ACC112 (cell line): ENCODE measurements around the gene KCNE5.
"Not testable (repeated sequence)": the region's sequence is repeated elsewhere in the genome, so short reads cannot be mapped to it uniquely, and the experiment has no call there.

Experiments used
- H2AFZ ChIP-seq: fragments of 200-600 bp; sonication (generic); one replicate; pipeline ENCODE4 v1.6.0; 2017; ENCODE audit warnings: antibody characterized with exemption, low read length; ENCODE audit not compliant: unreplicated experiment
- H3K27ac ChIP-seq: fragments of 200-600 bp; sonication (generic); 2 replicates; pipeline ENCODE4 v1.5.1; 2014; ENCODE audit warnings: low read depth, mild to moderate bottlenecking, antibody characterized with exemption, low read length, moderate library complexity
- H3K27me3 ChIP-seq: fragments of 200-600 bp; sonication (generic); 2 replicates; pipeline ENCODE4 v1.6.1; 2014; ENCODE audit warnings: mild to moderate bottlenecking, antibody characterized with exemption, low read length, moderate library complexity, mixed read lengths; ENCODE audit not compliant: insufficient read depth
- H3K36me3 ChIP-seq: fragments of 200-600 bp; sonication (generic); 2 replicates; pipeline ENCODE4 v1.6.1; 2016; ENCODE audit warnings: mild to moderate bottlenecking, antibody characterized with exemption, low read length, moderate library complexity, mixed read lengths; ENCODE audit not compliant: insufficient read depth
- H3K4me1 ChIP-seq: fragments of 200-600 bp; sonication (generic); one replicate; pipeline ENCODE4 v1.6.1; 2016; ENCODE audit warnings: low read length, mixed read lengths; ENCODE audit not compliant: insufficient read depth, unreplicated experiment, control insufficient read depth
- H3K4me3 ChIP-seq: fragments of 200-600 bp; sonication (generic); 2 replicates; pipeline ENCODE4 v1.5.1; 2014; ENCODE audit warnings: mild to moderate bottlenecking, low read depth, low read length
- H3K79me2 ChIP-seq: fragments of 200-600 bp; sonication (generic); one replicate; pipeline ENCODE4 v1.6.0; 2016; ENCODE audit warnings: low read length; ENCODE audit not compliant: control insufficient read depth, unreplicated experiment, insufficient read depth

Gene KCNE5

DNA sequence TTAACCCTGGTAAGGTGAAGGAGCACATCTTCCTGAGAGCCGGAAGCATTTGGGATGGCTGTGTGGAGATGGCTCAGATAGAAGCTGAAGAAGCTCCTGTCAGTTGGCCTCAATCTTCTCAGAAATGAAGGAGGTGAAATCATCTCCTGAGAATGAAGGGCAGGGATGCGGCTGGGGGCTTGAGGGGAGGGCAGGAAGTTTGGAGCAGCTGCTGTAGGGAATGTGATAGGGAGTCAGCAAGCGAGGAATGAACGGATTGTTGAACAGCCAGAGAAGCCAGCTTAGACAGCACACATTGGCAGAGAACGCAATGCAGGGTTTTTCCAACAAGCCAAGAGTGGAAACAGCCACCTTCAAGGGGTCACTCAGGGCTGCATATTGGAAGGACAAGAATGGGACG, 10.0 kb downstream of the KCNE5 start:
- Histone ChIP-seq H3K27ac (no peak overlapping the region), H3K4me1 (no peaks in the 10 kb centered on the region), H3K36me3 (no peaks in the 10 kb centered on the region), H2AFZ (no peak overlapping the region), H3K4me3 (no peak overlapping the region), H3K27me3 (no peaks in the 10 kb centered on the region), H3K79me2 (no peaks in the 10 kb centered on the region)

DNA sequence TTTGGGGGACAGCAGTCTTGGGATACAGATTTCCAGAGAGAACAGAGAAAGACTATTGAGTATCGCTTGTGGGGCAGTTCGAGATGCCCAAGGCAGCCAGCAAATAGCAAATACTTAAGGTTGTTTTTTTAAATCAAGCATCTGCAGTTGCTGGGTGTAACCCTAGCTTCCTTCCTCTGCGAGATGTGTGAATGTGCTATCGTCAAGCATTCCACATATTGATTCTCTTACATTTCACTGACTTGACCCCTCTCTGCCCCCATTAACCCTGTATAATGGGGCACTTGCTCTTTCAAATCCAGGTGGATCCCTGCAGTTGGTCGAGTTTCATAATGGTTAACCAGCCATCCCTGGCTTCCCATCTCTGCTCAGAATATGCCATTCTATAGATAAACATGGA, 23.5 kb downstream of the KCNE5 start:
- Histone ChIP-seq H3K27ac (no peak overlapping the region), H2AFZ (no peak overlapping the region), H3K36me3 (no peaks in the 10 kb centered on the region), H3K27me3 (peaks cover 11% of the 10 kb centered on the region; the same call in 1 of the 2 replicates), H3K79me2 (no peaks in the 10 kb centered on the region), H3K4me3 (no peak overlapping the region), H3K4me1 (no peaks in the 10 kb centered on the region)

DNA sequence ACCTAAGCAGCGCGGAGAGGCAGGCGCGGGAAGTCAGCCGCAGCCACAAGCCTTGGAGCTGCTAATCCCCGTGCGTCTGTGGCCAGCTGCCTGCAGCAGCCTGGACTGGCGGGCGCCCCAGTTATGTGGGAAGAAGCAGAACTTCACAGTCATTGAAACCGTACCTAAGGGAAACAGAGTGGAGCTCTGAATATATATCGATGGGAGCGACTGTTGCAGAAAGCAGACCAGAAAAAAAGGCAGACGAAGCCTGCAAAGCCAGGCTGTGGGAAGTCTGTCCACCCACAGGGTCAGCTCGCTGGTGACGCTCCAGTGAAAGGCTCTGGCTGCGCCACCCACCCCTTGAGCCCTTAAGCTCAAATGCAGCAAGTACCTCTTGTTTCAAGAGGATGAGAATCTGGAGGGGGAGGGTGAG, 24.7 kb downstream of the KCNE5 start:
- Histone ChIP-seq H3K27ac (no peak overlapping the region), H3K79me2 (no peaks in the 10 kb centered on the region), H3K27me3 (peaks cover 8% of the 10 kb centered on the region; the same call in 1 of the 2 replicates), H3K36me3 (no peaks in the 10 kb centered on the region), H3K4me1 (no peaks in the 10 kb centered on the region), H3K4me3 (peak overlapping the region; percentile 56; the same call in 1 of the 2 replicates), H2AFZ (peak overlapping the region; percentile 25)

DNA sequence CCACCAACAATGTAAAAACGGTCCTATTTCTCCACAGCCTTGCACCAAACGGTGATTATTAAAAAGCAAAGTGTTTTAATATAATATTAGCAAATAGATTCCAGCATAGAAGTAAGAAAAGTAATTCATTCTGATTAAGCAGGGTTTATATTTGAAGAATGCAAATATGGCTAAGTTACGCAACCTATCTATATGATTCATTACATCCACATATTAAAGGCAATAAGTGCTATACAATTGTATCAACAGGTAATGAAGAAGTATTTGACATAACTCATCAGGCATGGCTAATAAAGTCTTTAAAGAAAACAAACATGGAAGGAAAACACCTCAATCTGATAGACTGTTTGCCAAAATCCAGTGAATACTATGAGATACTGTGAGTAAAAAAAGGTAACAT, 29.0 kb downstream of the KCNE5 start:
- Histone ChIP-seq H2AFZ (no peak overlapping the region), H3K36me3 (no peaks in the 10 kb centered on the region), H3K4me1 (no peaks in the 10 kb centered on the region), H3K4me3 (no peak overlapping the region), H3K27me3 (no peaks in the 10 kb centered on the region), H3K79me2 (no peaks in the 10 kb centered on the region), H3K27ac (no peak overlapping the region)

DNA sequence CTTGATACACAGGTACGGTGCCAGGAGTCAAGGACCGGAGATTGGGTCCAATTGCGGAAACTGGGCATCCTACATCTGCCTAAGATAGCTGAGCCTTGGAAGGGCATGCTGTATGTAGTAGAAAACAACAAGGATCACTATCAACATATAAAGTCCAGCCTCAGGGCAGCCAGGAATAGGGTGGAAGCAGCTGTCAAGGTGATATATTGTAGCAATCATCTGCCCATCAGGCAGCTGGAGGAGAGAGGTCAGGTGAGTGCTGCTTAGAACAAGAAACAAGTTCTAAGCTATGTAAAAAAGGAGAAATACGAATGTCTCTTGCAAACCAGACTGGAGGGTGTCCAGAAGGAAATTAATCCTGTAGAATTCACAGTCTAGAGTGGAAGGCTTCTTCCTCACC, 34.8 kb downstream of the KCNE5 start:
- Histone ChIP-seq H3K27me3 (no peaks in the 10 kb centered on the region; the same call in 1 of the 2 replicates), H3K4me1 (no peaks in the 10 kb centered on the region), H2AFZ (no peak overlapping the region), H3K27ac (no peak overlapping the region), H3K79me2 (no peaks in the 10 kb centered on the region), H3K36me3 (no peaks in the 10 kb centered on the region), H3K4me3 (no peak overlapping the region)

DNA sequence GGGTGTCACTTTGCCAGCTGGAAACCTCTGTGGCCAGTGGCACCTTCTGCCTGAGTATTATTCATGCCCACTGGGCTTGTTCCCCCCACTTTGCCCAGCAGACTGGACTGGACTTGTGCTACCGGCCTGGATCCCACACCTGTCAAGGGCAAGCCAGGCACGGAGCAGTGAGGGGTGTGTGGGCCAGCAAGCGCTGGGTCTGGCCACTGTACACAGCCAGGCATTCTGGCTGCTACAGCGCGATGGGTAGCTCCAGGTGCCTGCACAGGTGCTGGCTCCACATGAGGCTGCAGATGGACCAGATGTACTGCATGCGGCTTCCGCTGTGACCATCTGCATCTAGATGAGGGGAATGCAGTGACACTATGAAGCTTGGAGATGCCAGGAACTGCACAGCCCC, 39.5 kb downstream of the KCNE5 start:
- Histone ChIP-seq H3K27me3 (no peaks in the 10 kb centered on the region; the same call in 1 of the 2 replicates), H3K79me2 (no peaks in the 10 kb centered on the region), H3K4me3 (no peak overlapping the region), H2AFZ (no peak overlapping the region), H3K36me3 (no peaks in the 10 kb centered on the region), H3K4me1 (no peaks in the 10 kb centered on the region), H3K27ac (no peak overlapping the region)

DNA sequence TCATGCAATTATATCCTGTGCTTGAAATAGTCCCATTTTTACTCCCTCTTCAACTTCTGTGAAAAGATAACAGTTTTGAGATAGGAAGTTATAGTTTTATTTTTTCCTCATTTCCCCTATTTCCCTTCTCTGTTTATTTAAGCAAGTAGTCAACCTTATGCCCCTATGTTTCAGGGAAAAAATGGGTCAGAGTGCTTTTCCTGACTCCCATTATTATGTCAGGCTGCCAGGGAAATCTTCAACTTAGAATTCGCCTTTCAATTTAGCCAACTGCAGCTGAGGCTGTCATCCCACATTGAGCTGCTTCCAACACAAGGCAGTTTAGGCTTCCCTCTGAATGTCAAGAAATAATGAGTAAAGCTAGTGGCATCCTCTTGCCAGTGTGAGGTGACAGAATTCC, 46.1 kb downstream of the KCNE5 start:
- no peaks in the 10 kb centered on the region for H3K4me1 ChIP-seq
- no peaks in the 10 kb centered on the region for H3K79me2 ChIP-seq
- no peak overlapping the region for H3K4me3 ChIP-seq
- H3K36me3 ChIP-seq = no peaks in the 10 kb centered on the region
- H3K27me3 ChIP-seq = no peaks in the 10 kb centered on the region
- H3K27ac ChIP-seq = no peak overlapping the region
- H2AFZ ChIP-seq = no peak overlapping the region

DNA sequence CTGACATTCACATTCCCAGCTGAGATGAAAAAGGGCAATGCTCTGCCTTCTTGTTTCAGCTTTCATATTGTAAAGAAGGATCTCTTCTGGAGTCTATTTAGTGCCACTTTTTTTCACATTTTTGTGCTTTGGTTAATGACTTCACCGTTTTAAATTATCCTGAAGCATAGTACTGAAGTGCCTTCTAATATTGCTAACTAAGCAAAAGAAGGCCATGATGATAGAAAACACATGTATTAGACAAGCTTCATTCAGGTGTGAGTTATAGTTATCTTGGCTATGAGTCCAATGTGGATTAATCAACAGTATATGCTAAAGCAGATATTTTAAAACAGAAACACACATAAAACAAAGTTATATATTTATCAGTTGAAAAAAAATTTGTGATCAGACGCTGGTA, 47.9 kb downstream of the KCNE5 start:
- Histone ChIP-seq H3K27me3 (no peaks in the 10 kb centered on the region), H2AFZ (no peak overlapping the region), H3K79me2 (no peaks in the 10 kb centered on the region)

DNA sequence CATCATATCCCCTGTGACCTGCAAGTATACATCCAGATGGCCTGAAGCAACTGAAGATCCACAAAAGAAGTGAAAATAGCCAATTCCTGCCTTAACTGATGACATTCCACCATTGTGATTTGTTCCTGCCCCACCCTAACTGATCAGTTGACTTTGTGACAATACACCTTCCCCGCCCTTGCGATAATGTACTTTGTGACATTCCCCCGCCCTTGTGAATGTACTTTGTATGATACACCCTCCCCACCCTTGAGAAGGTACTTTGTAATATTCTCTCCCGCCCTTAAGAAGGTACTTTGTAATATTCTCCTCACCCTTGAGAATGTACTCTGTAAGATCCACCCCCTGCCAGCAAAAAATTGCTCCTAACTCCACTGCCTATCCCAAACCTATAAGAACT, 48.9 kb downstream of the KCNE5 start:
- not testable (repeated sequence) for H3K4me3 ChIP-seq, H3K27me3 ChIP-seq, H3K36me3 ChIP-seq, H3K27ac ChIP-seq, H3K79me2 ChIP-seq, H2AFZ ChIP-seq, H3K4me1 ChIP-seq

More for the DNA sequence above, 47.9 kb downstream of the KCNE5 start:
- no peaks in the 10 kb centered on the region for H3K36me3 ChIP-seq
- no peaks in the 10 kb centered on the region for H3K4me1 ChIP-seq
- no peak overlapping the region for H3K27ac ChIP-seq
- H3K4me3 ChIP-seq = no peak overlapping the region
